HEK293 (cell line): ENCODE results near the gene SMIM43.
A peak's percentile ranks its signal among the peaks of the same experiment; 100 is the strongest.

Experiments used
- CTCF ChIA-PET: fragments of 350-600 bp; formaldehyde crosslinking; extraction: SDS; loops from one replicate; lab custom pipeline; 2021; ENCODE audit warnings: antibody characterized with exemption; lab: Yijun Ruan, JAX
- POLR2A ChIA-PET: fragments of 300-600 bp; formaldehyde crosslinking; extraction: SDS; loops from one replicate; lab custom pipeline; 2020; ENCODE audit warnings: antibody characterized with exemption, inconsistent platforms; lab: Yijun Ruan, JAX
- H3K27ac ChIP-seq: fragments of 200-500 bp; sonication (Bioruptor generic); 2 replicates; pipeline ENCODE4 v1.5.1; 2014; ENCODE audit warnings: low read depth, low read length, control low read depth, inconsistent platforms; ENCODE audit errors: extremely low read depth
- H3K36me3 ChIP-seq, 2 experiments: fragments of 200-500 bp in 1 of 2; sonication (Bioruptor generic) in 1 of 2; 1 replicate in 1 of 2; 2 replicates in 1 of 2; pipeline ENCODE4 v1.5.1; 2014 to 2017; ENCODE audit warnings: inconsistent platforms in 2 of 2, low read length in 2 of 2; ENCODE audit not compliant: control insufficient read depth in 2 of 2, insufficient read depth in 1 of 2
- H3K4me1 ChIP-seq: fragments of 200-500 bp; sonication (Bioruptor generic); 2 replicates; pipeline ENCODE4 v1.5.1; 2014; ENCODE audit warnings: mild to moderate bottlenecking, low read length, inconsistent platforms; ENCODE audit not compliant: control insufficient read depth, insufficient read depth
- H3K4me3 ChIP-seq: 2 replicates; pipeline ENCODE4 v1.5.1; 2011; ENCODE audit warnings: low read depth, mild to moderate bottlenecking, control low read depth, low read length, moderate library complexity
- H3K9me3 ChIP-seq: fragments of 200-500 bp; sonication (Bioruptor generic); 2 replicates; pipeline ENCODE4 v1.5.1; 2014; ENCODE audit warnings: low read depth, low read length, inconsistent platforms; ENCODE audit not compliant: control insufficient read depth, insufficient read depth
- KLF1 ChIP-seq: fragments of 450-650 bp; formaldehyde crosslinking; IDR thresholded peaks from 2 replicates; pipeline ENCODE4 v1.5.1; 2016; ENCODE audit warnings: missing biosample characterization, missing genetic modification characterization
- MZF1 ChIP-seq: fragments of 450-650 bp; formaldehyde crosslinking; IDR thresholded peaks from 2 replicates; pipeline ENCODE4 v1.5.1; 2017; ENCODE audit warnings: missing biosample characterization, missing genetic modification characterization, borderline replicate concordance
- OVOL3 ChIP-seq: fragments of 450-650 bp; formaldehyde crosslinking; IDR thresholded peaks from 2 replicates; pipeline ENCODE4 v1.5.1; 2016; ENCODE audit warnings: missing biosample characterization, missing genetic modification characterization
- SCRT2 ChIP-seq: fragments of 450-650 bp; formaldehyde crosslinking; IDR thresholded peaks from 2 replicates; pipeline ENCODE4 v1.5.1; 2016; ENCODE audit warnings: missing biosample characterization, missing genetic modification characterization
- ZEB2 ChIP-seq: fragments of 450-650 bp; formaldehyde crosslinking; IDR thresholded peaks from 2 replicates; pipeline ENCODE4 v1.5.1; 2016; ENCODE audit warnings: missing biosample characterization, missing genetic modification characterization
- ZNF112 ChIP-seq: fragments of 450-650 bp; formaldehyde crosslinking; IDR thresholded peaks from 2 replicates; pipeline ENCODE4 v1.5.0; 2017; ENCODE audit warnings: missing biosample characterization, missing genetic modification characterization
- ZNF132 ChIP-seq: fragments of 450-650 bp; formaldehyde crosslinking; IDR thresholded peaks from 2 replicates; pipeline ENCODE4 v1.5.1; 2017; ENCODE audit warnings: missing biosample characterization, missing genetic modification characterization, borderline replicate concordance
- ZNF155 ChIP-seq: fragments of 450-650 bp; formaldehyde crosslinking; IDR thresholded peaks from 2 replicates; pipeline ENCODE4 v1.5.1; 2016; ENCODE audit warnings: missing biosample characterization, missing genetic modification characterization
- ZNF266 ChIP-seq: fragments of 450-650 bp; formaldehyde crosslinking; IDR thresholded peaks from 2 replicates; pipeline ENCODE4 v1.5.1; 2016; ENCODE audit warnings: missing biosample characterization, missing genetic modification characterization, low read depth
- ZNF335 ChIP-seq: fragments of 450-650 bp; formaldehyde crosslinking; conservative IDR thresholded peaks from 2 replicates; pipeline ENCODE4 v1.5.1; 2016; ENCODE audit warnings: missing biosample characterization, missing genetic modification characterization
- ZNF48 ChIP-seq: fragments of 450-650 bp; formaldehyde crosslinking; IDR thresholded peaks from 2 replicates; pipeline ENCODE4 v1.5.1; 2016; ENCODE audit warnings: missing biosample characterization, missing genetic modification characterization
- ZNF501 ChIP-seq: fragments of 450-650 bp; formaldehyde crosslinking; IDR thresholded peaks from 2 replicates; pipeline ENCODE4 v1.5.1; 2016; ENCODE audit warnings: missing biosample characterization, missing genetic modification characterization
- ZNF548 ChIP-seq: fragments of 450-650 bp; formaldehyde crosslinking; IDR thresholded peaks from 2 replicates; pipeline ENCODE4 v1.5.1; 2016; ENCODE audit warnings: missing biosample characterization, missing genetic modification characterization
- ZNF555 ChIP-seq: fragments of 450-650 bp; formaldehyde crosslinking; conservative IDR thresholded peaks from 2 replicates; pipeline ENCODE4 v1.5.1; 2017; ENCODE audit warnings: missing biosample characterization, mild to moderate bottlenecking, missing genetic modification characterization, inconsistent platforms
- ZNF624 ChIP-seq: fragments of 450-650 bp; formaldehyde crosslinking; IDR thresholded peaks from 2 replicates; pipeline ENCODE4 v1.5.1; 2017; ENCODE audit warnings: missing biosample characterization, missing genetic modification characterization
- ZNF660 ChIP-seq: fragments of 450-650 bp; IDR thresholded peaks from 2 replicates; pipeline ENCODE4 v1.5.1; 2018; ENCODE audit warnings: missing biosample characterization, mild to moderate bottlenecking, missing genetic modification characterization
- ZNF747 ChIP-seq: fragments of 450-650 bp; formaldehyde crosslinking; IDR thresholded peaks from 2 replicates; pipeline ENCODE4 v1.5.1; 2016; ENCODE audit warnings: missing biosample characterization, missing genetic modification characterization
- ZNF777 ChIP-seq: fragments of 450-650 bp; formaldehyde crosslinking; IDR thresholded peaks from 2 replicates; pipeline ENCODE4 v1.5.1; 2017; ENCODE audit warnings: missing biosample characterization, missing genetic modification characterization, borderline replicate concordance
- ZSCAN16 ChIP-seq: fragments of 450-650 bp; formaldehyde crosslinking; IDR thresholded peaks from 2 replicates; pipeline ENCODE4 v1.5.1; 2016; ENCODE audit warnings: missing biosample characterization, missing genetic modification characterization
- TF ChIP-seq, protein P1 (sequence below): fragments of 450-650 bp; formaldehyde crosslinking; IDR thresholded peaks from 2 replicates; pipeline ENCODE4 v1.5.1; 2017; ENCODE audit warnings: missing biosample characterization, missing genetic modification characterization
- TF ChIP-seq, protein P2 (sequence below): fragments of 450-650 bp; formaldehyde crosslinking; conservative IDR thresholded peaks from 2 replicates; pipeline ENCODE4 v1.5.1; 2016; ENCODE audit warnings: low read depth, missing biosample characterization, missing genetic modification characterization
- TF ChIP-seq, protein P3 (sequence below): fragments of 450-650 bp; formaldehyde crosslinking; IDR thresholded peaks from 2 replicates; pipeline ENCODE4 v1.5.0; 2017; ENCODE audit warnings: missing biosample characterization, missing genetic modification characterization, borderline replicate concordance
- TF ChIP-seq, protein P4 (sequence below): fragments of 450-650 bp; formaldehyde crosslinking; optimal IDR thresholded peaks from 2 replicates; pipeline ENCODE3; 2016; ENCODE audit warnings: missing biosample characterization, mild to moderate bottlenecking, missing genetic modification characterization

Gene SMIM43

DNA sequence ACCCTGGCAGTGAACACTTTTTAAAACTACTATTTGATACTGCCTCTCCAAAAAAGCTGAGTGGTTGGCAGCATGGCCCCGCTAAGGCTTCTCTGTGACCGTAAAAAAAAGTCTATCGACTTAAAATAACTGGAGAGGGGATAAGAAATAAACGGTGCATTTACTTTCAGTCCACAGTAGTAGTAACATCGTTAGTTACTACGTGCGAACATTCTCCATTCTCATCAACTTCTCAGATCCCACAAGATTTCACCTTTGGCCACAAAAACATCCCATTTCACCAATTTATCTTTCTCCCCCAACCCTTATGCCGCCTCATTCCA lies 35.6 kb upstream of the SMIM43 start:
- no peak for TF ChIP-seq ZNF747 (tag by site-specific recombination)
- no peak for TF ChIP-seq ZNF548
- TF ChIP-seq ZNF555 (tag by site-specific recombination), result no peak
- TF ChIP-seq, protein P1, sequence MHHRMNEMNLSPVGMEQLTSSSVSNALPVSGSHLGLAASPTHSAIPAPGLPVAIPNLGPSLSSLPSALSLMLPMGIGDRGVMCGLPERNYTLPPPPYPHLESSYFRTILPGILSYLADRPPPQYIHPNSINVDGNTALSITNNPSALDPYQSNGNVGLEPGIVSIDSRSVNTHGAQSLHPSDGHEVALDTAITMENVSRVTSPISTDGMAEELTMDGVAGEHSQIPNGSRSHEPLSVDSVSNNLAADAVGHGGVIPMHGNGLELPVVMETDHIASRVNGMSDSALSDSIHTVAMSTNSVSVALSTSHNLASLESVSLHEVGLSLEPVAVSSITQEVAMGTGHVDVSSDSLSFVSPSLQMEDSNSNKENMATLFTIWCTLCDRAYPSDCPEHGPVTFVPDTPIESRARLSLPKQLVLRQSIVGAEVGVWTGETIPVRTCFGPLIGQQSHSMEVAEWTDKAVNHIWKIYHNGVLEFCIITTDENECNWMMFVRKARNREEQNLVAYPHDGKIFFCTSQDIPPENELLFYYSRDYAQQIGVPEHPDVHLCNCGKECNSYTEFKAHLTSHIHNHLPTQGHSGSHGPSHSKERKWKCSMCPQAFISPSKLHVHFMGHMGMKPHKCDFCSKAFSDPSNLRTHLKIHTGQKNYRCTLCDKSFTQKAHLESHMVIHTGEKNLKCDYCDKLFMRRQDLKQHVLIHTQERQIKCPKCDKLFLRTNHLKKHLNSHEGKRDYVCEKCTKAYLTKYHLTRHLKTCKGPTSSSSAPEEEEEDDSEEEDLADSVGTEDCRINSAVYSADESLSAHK (tag by site-specific recombination), result 0 out of 2 replicates have a peak, but pooled peaks have one; percentile 5
- no peak for TF ChIP-seq ZNF132
- CTCF ChIA-PET, result interaction anchor here (1.0 kb wide), 1 partner anchor 11 kb away, joined by 3 read pairs; no protein-coding TSS in a partner anchor
- H3K36me3 ChIP-seq, result peaks cover 13 to 35% of the 10 kb centered on the region in 2 experiments
- H3K4me3 ChIP-seq, result peak overlapping the region; percentile 98
- POLR2A ChIA-PET, result interaction anchor here (1.0 kb wide), 1 partner anchor 11 kb away, joined by 3 read pairs; no protein-coding TSS in a partner anchor
- H3K27ac ChIP-seq, result peak overlapping the region; percentile 30; the same call in 1 of the 2 replicates
- H3K9me3 ChIP-seq, result no peaks in the 10 kb centered on the region
- no peaks in the 10 kb centered on the region for H3K4me1 ChIP-seq

DNA sequence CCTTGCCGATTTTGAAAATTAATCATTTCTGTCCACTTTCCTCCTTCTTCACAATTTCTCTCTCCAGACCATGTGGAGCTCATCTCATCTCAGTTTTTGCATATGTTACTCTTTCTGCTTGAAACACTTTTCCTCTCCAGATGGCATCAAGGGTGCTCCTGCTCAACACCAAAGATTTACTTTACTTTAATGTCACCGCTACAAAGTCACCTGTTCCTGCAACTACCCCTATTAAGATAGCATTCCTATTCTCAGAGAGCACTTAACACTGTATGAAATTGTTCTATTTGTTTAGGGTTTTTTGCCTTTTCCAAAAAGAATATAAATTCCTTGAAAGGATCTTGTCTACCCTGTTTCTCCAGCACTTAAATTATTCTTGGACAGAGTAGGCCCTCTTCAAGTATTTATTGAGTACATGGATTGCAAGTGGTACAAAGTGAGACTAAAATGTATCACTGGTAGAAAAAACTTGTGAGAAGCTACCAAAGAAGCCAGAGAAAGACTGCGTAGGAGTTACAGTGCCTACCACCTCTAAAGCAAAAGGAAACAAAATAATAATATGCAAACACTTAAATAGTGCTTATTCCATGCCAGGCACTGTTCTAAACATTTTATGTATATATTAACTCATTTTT lies 35.0 kb upstream of the SMIM43 start:
- peaks cover 12 to 29% of the 10 kb centered on the region in 2 experiments for H3K36me3 ChIP-seq
- no peak overlapping the region for H3K27ac ChIP-seq
- H3K9me3 ChIP-seq, result no peaks in the 10 kb centered on the region
- no peaks in the 10 kb centered on the region for H3K4me1 ChIP-seq
- H3K4me3 ChIP-seq, result no peak overlapping the region
- ChIA-PET CTCF (no interaction called here), POLR2A (no interaction called here)
- TF ChIP-seq KLF1 (tag by site-specific recombination), result no peak
- no peak for TF ChIP-seq SCRT2 (tag by site-specific recombination)
- no peak for TF ChIP-seq ZNF335
- TF ChIP-seq ZNF660 (tag by site-specific recombination), result no peak
- TF ChIP-seq, protein P2, sequence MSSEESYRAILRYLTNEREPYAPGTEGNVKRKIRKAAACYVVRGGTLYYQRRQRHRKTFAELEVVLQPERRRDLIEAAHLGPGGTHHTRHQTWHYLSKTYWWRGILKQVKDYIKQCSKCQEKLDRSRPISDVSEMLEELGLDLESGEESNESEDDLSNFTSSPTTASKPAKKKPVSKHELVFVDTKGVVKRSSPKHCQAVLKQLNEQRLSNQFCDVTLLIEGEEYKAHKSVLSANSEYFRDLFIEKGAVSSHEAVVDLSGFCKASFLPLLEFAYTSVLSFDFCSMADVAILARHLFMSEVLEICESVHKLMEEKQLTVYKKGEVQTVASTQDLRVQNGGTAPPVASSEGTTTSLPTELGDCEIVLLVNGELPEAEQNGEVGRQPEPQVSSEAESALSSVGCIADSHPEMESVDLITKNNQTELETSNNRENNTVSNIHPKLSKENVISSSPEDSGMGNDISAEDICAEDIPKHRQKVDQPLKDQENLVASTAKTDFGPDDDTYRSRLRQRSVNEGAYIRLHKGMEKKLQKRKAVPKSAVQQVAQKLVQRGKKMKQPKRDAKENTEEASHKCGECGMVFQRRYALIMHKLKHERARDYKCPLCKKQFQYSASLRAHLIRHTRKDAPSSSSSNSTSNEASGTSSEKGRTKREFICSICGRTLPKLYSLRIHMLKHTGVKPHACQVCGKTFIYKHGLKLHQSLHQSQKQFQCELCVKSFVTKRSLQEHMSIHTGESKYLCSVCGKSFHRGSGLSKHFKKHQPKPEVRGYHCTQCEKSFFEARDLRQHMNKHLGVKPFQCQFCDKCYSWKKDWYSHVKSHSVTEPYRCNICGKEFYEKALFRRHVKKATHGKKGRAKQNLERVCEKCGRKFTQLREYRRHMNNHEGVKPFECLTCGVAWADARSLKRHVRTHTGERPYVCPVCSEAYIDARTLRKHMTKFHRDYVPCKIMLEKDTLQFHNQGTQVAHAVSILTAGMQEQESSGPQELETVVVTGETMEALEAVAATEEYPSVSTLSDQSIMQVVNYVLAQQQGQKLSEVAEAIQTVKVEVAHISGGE (tag by site-specific recombination), result no peak
- TF ChIP-seq ZNF48 (tag by site-specific recombination), result no peak
- TF ChIP-seq ZNF155 (tag by site-specific recombination), result no peak
- no peak for TF ChIP-seq ZNF112
- no peak for TF ChIP-seq ZNF266
- TF ChIP-seq, protein P3, sequence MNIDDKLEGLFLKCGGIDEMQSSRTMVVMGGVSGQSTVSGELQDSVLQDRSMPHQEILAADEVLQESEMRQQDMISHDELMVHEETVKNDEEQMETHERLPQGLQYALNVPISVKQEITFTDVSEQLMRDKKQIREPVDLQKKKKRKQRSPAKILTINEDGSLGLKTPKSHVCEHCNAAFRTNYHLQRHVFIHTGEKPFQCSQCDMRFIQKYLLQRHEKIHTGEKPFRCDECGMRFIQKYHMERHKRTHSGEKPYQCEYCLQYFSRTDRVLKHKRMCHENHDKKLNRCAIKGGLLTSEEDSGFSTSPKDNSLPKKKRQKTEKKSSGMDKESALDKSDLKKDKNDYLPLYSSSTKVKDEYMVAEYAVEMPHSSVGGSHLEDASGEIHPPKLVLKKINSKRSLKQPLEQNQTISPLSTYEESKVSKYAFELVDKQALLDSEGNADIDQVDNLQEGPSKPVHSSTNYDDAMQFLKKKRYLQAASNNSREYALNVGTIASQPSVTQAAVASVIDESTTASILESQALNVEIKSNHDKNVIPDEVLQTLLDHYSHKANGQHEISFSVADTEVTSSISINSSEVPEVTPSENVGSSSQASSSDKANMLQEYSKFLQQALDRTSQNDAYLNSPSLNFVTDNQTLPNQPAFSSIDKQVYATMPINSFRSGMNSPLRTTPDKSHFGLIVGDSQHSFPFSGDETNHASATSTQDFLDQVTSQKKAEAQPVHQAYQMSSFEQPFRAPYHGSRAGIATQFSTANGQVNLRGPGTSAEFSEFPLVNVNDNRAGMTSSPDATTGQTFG, result no peak
- TF ChIP-seq, protein P4, sequence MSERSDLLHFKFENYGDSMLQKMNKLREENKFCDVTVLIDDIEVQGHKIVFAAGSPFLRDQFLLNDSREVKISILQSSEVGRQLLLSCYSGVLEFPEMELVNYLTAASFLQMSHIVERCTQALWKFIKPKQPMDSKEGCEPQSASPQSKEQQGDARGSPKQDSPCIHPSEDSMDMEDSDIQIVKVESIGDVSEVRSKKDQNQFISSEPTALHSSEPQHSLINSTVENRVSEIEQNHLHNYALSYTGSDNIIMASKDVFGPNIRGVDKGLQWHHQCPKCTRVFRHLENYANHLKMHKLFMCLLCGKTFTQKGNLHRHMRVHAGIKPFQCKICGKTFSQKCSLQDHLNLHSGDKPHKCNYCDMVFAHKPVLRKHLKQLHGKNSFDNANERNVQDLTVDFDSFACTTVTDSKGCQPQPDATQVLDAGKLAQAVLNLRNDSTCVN, result no peak
- no peak for TF ChIP-seq ZEB2
- no peak for TF ChIP-seq ZSCAN16 (tag by site-specific recombination)
- no peak for TF ChIP-seq ZNF501 (tag by site-specific recombination)
- TF ChIP-seq ZNF777, result no peak
- no peak for TF ChIP-seq OVOL3 (tag by site-specific recombination)
- TF ChIP-seq ZNF624 (tag by site-specific recombination), result no peak
- TF ChIP-seq, protein P1 (tag by site-specific recombination), result no peak
- no peak for TF ChIP-seq MZF1
